DMS53 (cell line): Measurements from ENCODE around the gene CSRNP3.

Experiments
- DNase-seq: peaks from one replicate; lab custom pipeline; 2025; lab: John Stamatoyannopoulos, UW

The CSRNP3 gene

GRCh38 chr2:165469417-165469816 lies at the start of gene CSRNP3:
CSRNP3 (plus strand) TSS chr2:165469698; CDS start chr2:165595066, 125,368 bp downstream.
- peak; percentile 98 for DNase-seq

- no peak for DNase-seq
Measured at GRCh38 chr2:165420231-165420630, 49.3 kb upstream of the CSRNP3 start.

- no peak for DNase-seq
Measured at GRCh38 chr2:165423081-165423480, 46.4 kb upstream of the CSRNP3 start.

- DNase-seq = no peak
Measured at GRCh38 chr2:165425556-165425955, 43.9 kb upstream of the CSRNP3 start.

GRCh38 chr2:165427686-165428085 lies 41.8 kb upstream of the CSRNP3 start:
- DNase-seq = no peak

GRCh38 chr2:165428926-165429325 lies 40.6 kb upstream of the CSRNP3 start:
- no peak for DNase-seq

GRCh38 chr2:165431014-165431413 lies 38.5 kb upstream of the CSRNP3 start:
- DNase-seq = peak; percentile 16

GRCh38 chr2:165432234-165432966 lies 37.1 kb upstream of the CSRNP3 start:
- DNase-seq = no peak

- DNase-seq = peak; percentile 12
Measured at GRCh38 chr2:165434865-165435496, 34.5 kb upstream of the CSRNP3 start.

GRCh38 chr2:165435611-165436010 lies 33.9 kb upstream of the CSRNP3 start:
- DNase-seq = no peak

GRCh38 chr2:165436559-165436958 lies 32.9 kb upstream of the CSRNP3 start:
- DNase-seq = no peak

- peak; percentile 93 for DNase-seq
Measured at GRCh38 chr2:165440367-165440766, 29.1 kb upstream of the CSRNP3 start.

GRCh38 chr2:165443511-165443910 lies 26.0 kb upstream of the CSRNP3 start:
- peak; percentile 84 for DNase-seq

GRCh38 chr2:165448406-165448805 lies 21.1 kb upstream of the CSRNP3 start:
- no peak for DNase-seq

GRCh38 chr2:165450156-165450555 lies 19.3 kb upstream of the CSRNP3 start:
- DNase-seq = peak; percentile 57

- no peak for DNase-seq
Measured at GRCh38 chr2:165452327-165452726, 17.2 kb upstream of the CSRNP3 start.

GRCh38 chr2:165453561-165454094 lies 15.9 kb upstream of the CSRNP3 start:
- no peak for DNase-seq

- DNase-seq = no peak
Measured at GRCh38 chr2:165454905-165455304, 14.6 kb upstream of the CSRNP3 start.

GRCh38 chr2:165456027-165456426 lies 13.5 kb upstream of the CSRNP3 start:
- peak; percentile 10 for DNase-seq

- no peak for DNase-seq
Measured at GRCh38 chr2:165462443-165462842, 7.1 kb upstream of the CSRNP3 start.

GRCh38 chr2:165466386-165466785 lies 3.1 kb upstream of the CSRNP3 start:
- DNase-seq = no peak

- DNase-seq = peak; percentile 53
Measured at GRCh38 chr2:165467921-165468320, 1.6 kb upstream of the CSRNP3 start.

GRCh38 chr2:165470361-165470760 lies 863 bp downstream of the CSRNP3 start:
- DNase-seq = peak; percentile 19
